GF-D8 (cell line): ENCODE results near the gene RHOA.

Experiments
- DNase-seq: peaks from one replicate; lab custom pipeline; 2025; lab: John Stamatoyannopoulos, UW

Gene RHOA

DNA sequence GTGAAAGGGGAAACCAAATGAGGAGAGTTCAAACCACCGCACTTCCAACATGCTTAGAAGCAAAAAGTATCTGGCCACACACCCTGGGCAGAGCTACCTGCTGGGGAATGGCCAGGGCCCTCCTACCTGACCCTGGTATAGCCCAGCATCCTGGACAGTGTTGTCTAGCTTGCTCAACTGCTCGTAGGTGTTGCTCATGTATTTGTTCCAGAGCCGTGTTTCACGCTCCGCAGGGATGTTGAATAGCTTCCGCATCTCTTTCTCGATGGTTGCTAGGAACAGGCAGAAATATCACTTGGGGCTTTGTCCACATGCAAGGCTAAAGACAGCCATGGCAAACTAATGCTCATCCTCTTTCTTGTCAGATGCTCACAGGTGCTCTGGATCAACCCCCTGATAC lies 87.0 kb downstream of the RHOA start:
- no peak for DNase-seq

DNA sequence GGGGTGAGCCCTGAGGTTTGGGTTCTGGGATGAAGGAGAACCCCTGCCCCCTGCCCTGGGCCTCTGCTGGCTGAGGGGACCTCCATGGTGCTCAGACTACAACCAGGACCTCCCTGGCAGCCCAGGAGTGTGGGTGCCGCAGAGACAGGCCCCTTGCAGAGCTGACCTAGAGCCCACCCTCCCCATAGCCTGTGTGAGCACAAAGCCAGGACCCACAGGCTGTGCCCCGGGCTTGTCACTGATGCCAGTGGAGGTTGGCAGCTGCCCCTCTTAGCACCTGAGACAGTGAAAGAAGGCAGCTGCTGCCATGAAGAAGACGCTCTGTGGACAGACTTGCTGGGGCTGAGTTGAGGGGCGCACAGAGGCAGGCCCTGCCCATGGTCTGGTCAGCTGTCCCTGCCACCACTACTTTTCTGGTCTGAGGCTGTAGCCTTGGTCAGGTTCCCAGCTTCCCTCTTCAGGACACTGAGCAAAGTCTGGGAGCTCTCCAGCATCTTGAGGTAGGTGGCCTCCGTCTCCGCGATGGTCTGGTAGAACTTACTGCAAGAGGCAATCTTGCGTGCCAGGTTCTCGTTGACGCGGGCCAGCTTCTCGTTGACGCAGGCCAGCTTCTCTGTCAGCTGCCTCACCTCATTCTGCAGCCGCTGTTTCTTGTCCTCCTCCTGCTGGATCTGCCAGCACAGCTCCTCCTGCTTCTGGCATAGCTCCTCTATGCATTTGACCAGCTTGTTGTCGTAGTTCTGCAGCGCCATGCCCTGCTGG lies 94.9 kb downstream of the RHOA start:
- DNase-seq, result no peak

GRCh38 chr3:49313896-49314688 lies 97.7 kb downstream of the RHOA start:
- DNase-seq, result no peak

DNA sequence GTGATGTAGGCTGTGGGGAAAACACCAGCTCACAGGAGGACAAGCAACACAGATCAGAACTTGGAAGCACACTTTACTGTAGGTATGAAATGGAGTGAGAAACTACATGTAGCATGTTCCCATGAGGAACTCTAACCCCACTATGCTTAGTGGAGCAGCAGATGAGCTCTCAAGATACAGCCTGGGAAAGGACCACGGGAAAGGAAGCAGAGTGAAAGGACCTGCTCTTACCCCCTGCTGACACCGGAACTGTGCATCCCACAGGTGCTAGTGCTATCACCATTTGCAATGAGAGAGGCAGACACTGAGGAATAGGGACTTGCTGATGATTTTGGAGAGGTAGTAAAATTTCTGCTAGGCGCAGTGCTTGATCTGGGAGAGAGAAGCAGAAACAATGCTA lies 100.5 kb downstream of the RHOA start:
- no peak for DNase-seq

- DNase-seq, result no peak
These were observed 101.1 kb downstream of the RHOA start for GRCh38 chr3:49310677-49311076.
